Stimulated activated memory B cell treated with anti-CD40 and anti-IgM and Interleukin-4, amounts not matched to agents 10 μg/mL and 1 μg/mL and 100 μg/mL, for 72 hours (primary cell): Measurements from ENCODE around the gene KIAA0319L.
"Not testable (repeated sequence)": the region's sequence is repeated elsewhere in the genome, so short reads cannot be mapped to it uniquely, and the experiment has no call there.

Source experiments
- ATAC-seq: fragments of 150-1000 bp; cut with Tn5 transposase; 2 replicates; pipeline ENCODE4 v1.10.0; 2021
- H3K27ac Mint-ChIP-seq: one replicate; pipeline ENCODE4 v1.8.0; 2022; ENCODE audit warnings: mild to moderate bottlenecking, mixed read lengths
- H3K27me3 Mint-ChIP-seq: one replicate; pipeline ENCODE4 v1.8.0; 2022; ENCODE audit warnings: mixed read lengths
- H3K36me3 Mint-ChIP-seq: one replicate; pipeline ENCODE4 v1.8.0; 2022; ENCODE audit warnings: mixed read lengths
- H3K4me1 Mint-ChIP-seq: one replicate; pipeline ENCODE4 v1.8.0; 2022; ENCODE audit warnings: mixed read lengths
- H3K4me3 Mint-ChIP-seq: one replicate; pipeline ENCODE4 v1.8.0; 2022; ENCODE audit warnings: mild to moderate bottlenecking, moderate library complexity, mixed read lengths
- H3K9me3 Mint-ChIP-seq: one replicate; pipeline ENCODE4 v1.8.0; 2022; ENCODE audit warnings: mixed read lengths

The KIAA0319L gene

GRCh38 chr1:35589516-35590427 is 32.6 kb upstream of the KIAA0319L start:
- Mint-ChIP-seq H3K4me3 (no peak overlapping the region), H3K36me3 (peaks cover 6% of the 10 kb centered on the region), H3K27ac (no peak overlapping the region), H3K9me3 (no peaks in the 10 kb centered on the region), H3K4me1 (no peaks in the 10 kb centered on the region), H3K27me3 (no peaks in the 10 kb centered on the region)
- no peak for ATAC-seq

GRCh38 chr1:35588197-35588910 is 31.2 kb upstream of the KIAA0319L start:
- Mint-ChIP-seq H3K27me3 (no peaks in the 10 kb centered on the region), H3K4me3 (no peak overlapping the region), H3K27ac (no peak overlapping the region), H3K36me3 (peaks cover 6% of the 10 kb centered on the region), H3K4me1 (no peaks in the 10 kb centered on the region), H3K9me3 (no peaks in the 10 kb centered on the region)
- no peak for ATAC-seq

- H3K4me1 Mint-ChIP-seq = no peaks in the 10 kb centered on the region
These were observed 30.5 kb upstream of the KIAA0319L start for GRCh38 chr1:35587736-35588135.

GRCh38 chr1:35586808-35587207 is 29.6 kb upstream of the KIAA0319L start:
- H3K36me3 Mint-ChIP-seq = peaks cover 6% of the 10 kb centered on the region
- no peak overlapping the region for H3K4me3 Mint-ChIP-seq
- no peaks in the 10 kb centered on the region for H3K27me3 Mint-ChIP-seq
- no peak for ATAC-seq
- H3K4me1 Mint-ChIP-seq = no peaks in the 10 kb centered on the region
- no peaks in the 10 kb centered on the region for H3K9me3 Mint-ChIP-seq
- H3K27ac Mint-ChIP-seq = no peak overlapping the region

More at GRCh38 chr1:35587736-35588135, 30.5 kb upstream of the KIAA0319L start:
- H3K27me3 Mint-ChIP-seq = no peaks in the 10 kb centered on the region
- H3K27ac Mint-ChIP-seq = no peak overlapping the region
- no peak overlapping the region for H3K4me3 Mint-ChIP-seq
- H3K9me3 Mint-ChIP-seq = no peaks in the 10 kb centered on the region
- peaks cover 6% of the 10 kb centered on the region for H3K36me3 Mint-ChIP-seq
- no peak for ATAC-seq

GRCh38 chr1:35585805-35586204 is 28.6 kb upstream of the KIAA0319L start:
- H3K9me3 Mint-ChIP-seq, H3K36me3 Mint-ChIP-seq, H3K27ac Mint-ChIP-seq, H3K27me3 Mint-ChIP-seq, ATAC-seq, H3K4me1 Mint-ChIP-seq, H3K4me3 Mint-ChIP-seq: not testable (repeated sequence)

- ATAC-seq = no peak
- no peak overlapping the region for H3K27ac Mint-ChIP-seq
- no peaks in the 10 kb centered on the region for H3K9me3 Mint-ChIP-seq
- no peaks in the 10 kb centered on the region for H3K4me1 Mint-ChIP-seq
- no peaks in the 10 kb centered on the region for H3K36me3 Mint-ChIP-seq
- no peak overlapping the region for H3K4me3 Mint-ChIP-seq
- H3K27me3 Mint-ChIP-seq = no peaks in the 10 kb centered on the region
These were observed 28.1 kb upstream of the KIAA0319L start for GRCh38 chr1:35585281-35585680.

GRCh38 chr1:35581621-35582020 is 24.4 kb upstream of the KIAA0319L start:
- not testable (repeated sequence) for ATAC-seq, H3K27me3 Mint-ChIP-seq, H3K4me3 Mint-ChIP-seq, H3K27ac Mint-ChIP-seq, H3K36me3 Mint-ChIP-seq, H3K9me3 Mint-ChIP-seq
- H3K4me1 Mint-ChIP-seq = peaks cover 16% of the 10 kb centered on the region

GRCh38 chr1:35580949-35581388 is 23.8 kb upstream of the KIAA0319L start:
- H3K27me3 Mint-ChIP-seq = no peaks in the 10 kb centered on the region
- no peaks in the 10 kb centered on the region for H3K9me3 Mint-ChIP-seq
- no peaks in the 10 kb centered on the region for H3K36me3 Mint-ChIP-seq
- peaks cover 21% of the 10 kb centered on the region for H3K4me1 Mint-ChIP-seq
- ATAC-seq = no peak
- no peak overlapping the region for H3K27ac Mint-ChIP-seq
- no peak overlapping the region for H3K4me3 Mint-ChIP-seq

- Mint-ChIP-seq H3K27me3 (peaks cover 17% of the 10 kb centered on the region), H3K4me1 (peaks cover 21% of the 10 kb centered on the region), H3K36me3 (no peaks in the 10 kb centered on the region), H3K27ac (peak overlapping the region; percentile 85), H3K4me3 (peak overlapping the region; percentile 79), H3K9me3 (no peaks in the 10 kb centered on the region)
- peak; percentile 86 for ATAC-seq
These were observed 20.1 kb upstream of the KIAA0319L start for GRCh38 chr1:35577071-35577998.

GRCh38 chr1:35576766-35577070 is 19.5 kb upstream of the KIAA0319L start:
- not testable (repeated sequence) for H3K36me3 Mint-ChIP-seq, ATAC-seq, H3K9me3 Mint-ChIP-seq
- Mint-ChIP-seq H3K27ac (peak overlapping the region; percentile 85), H3K4me3 (peak overlapping the region; percentile 79), H3K4me1 (peaks cover 21% of the 10 kb centered on the region), H3K27me3 (peaks cover 17% of the 10 kb centered on the region)

- H3K4me3 Mint-ChIP-seq = peak overlapping the region; percentile 75
- peak overlapping the region; percentile 85 for H3K27ac Mint-ChIP-seq
- H3K27me3 Mint-ChIP-seq = peaks cover 17% of the 10 kb centered on the region
- no peaks in the 10 kb centered on the region for H3K36me3 Mint-ChIP-seq
- H3K4me1 Mint-ChIP-seq = peaks cover 21% of the 10 kb centered on the region
- no peaks in the 10 kb centered on the region for H3K9me3 Mint-ChIP-seq
- no peak for ATAC-seq
These were observed 19.0 kb upstream of the KIAA0319L start for GRCh38 chr1:35576061-35576765.

- Mint-ChIP-seq H3K36me3 (no peaks in the 10 kb centered on the region), H3K9me3 (no peaks in the 10 kb centered on the region), H3K4me1 (peaks cover 21% of the 10 kb centered on the region), H3K27me3 (peaks cover 17% of the 10 kb centered on the region), H3K27ac (no peak overlapping the region), H3K4me3 (no peak overlapping the region)
- no peak for ATAC-seq
These were observed 18.3 kb upstream of the KIAA0319L start for GRCh38 chr1:35575416-35575958.

GRCh38 chr1:35574655-35575415 is 17.6 kb upstream of the KIAA0319L start:
- Mint-ChIP-seq H3K27ac (no peak overlapping the region), H3K4me3 (no peak overlapping the region)

More at GRCh38 chr1:35574655-35575415, 17.6 kb upstream of the KIAA0319L start:
- no peak for ATAC-seq
- Mint-ChIP-seq H3K4me1 (peaks cover 21% of the 10 kb centered on the region), H3K27me3 (peaks cover 17% of the 10 kb centered on the region), H3K36me3 (no peaks in the 10 kb centered on the region), H3K9me3 (no peaks in the 10 kb centered on the region)
